HepG2 (cell line): ENCODE data around the gene TIPIN. TPM values are rescaled to one million over a fixed set of nuclear protein-coding genes. Genes with fewer than 3 reads are reported as not detected.

Experiments
- ATAC-seq: fragments of 200-7000 bp; cut with Tn5 transposase; 3 replicates; pipeline ENCODE4 v1.9.1; 2020; ENCODE audit warnings: mild to moderate bottlenecking, moderate library complexity
- BruUV-seq: library from RNA; stranded (reverse); fragments of 400-500 nt; replicated peaks from 2 replicates; lab custom pipeline; 2021; lab: Mats Ljungman, UMichigan
- CTCF ChIA-PET: fragments of 300-600 bp; formaldehyde crosslinking; extraction: SDS; loops from one replicate; lab custom pipeline; 2021; ENCODE audit warnings: low total read pairs, inconsistent platforms, low intra/inter-chr PET ratio; lab: Yijun Ruan, JAX
- POLR2A ChIA-PET: fragments of 350-600 bp; sonication (Branson Sonifier 250); formaldehyde crosslinking; loops from one replicate; lab custom pipeline; 2020; ENCODE audit warnings: antibody characterized with exemption, inconsistent platforms; lab: Yijun Ruan, JAX
- DNase-seq: peaks from one replicate; pipeline ENCODE4 v3.0.0-alpha.2; 2015; ENCODE audit warnings: low spot score
- FAIRE-seq: peaks from 3 replicates; lab custom pipeline; 2011; peaks lifted over from hg19 to GRCh38; lab: Jason Lieb, UNC
- H2AFZ ChIP-seq: one replicate; pipeline ENCODE4 v1.6.1; 2011; ENCODE audit warnings: low read length, inconsistent platforms
- H3K27ac ChIP-seq: fragments of 300-600 bp; 3 replicates; pipeline ENCODE4 v1.8.0; 2011; ENCODE audit warnings: mixed run types, mild to moderate bottlenecking, mixed read lengths, low read length, inconsistent platforms; ENCODE audit not compliant: insufficient read depth; ENCODE audit errors: extremely low read length
- H3K27me3 ChIP-seq, 2 experiments: fragments of 200-600 bp in 1 of 2; 2 replicates in 1 of 2; 3 replicates in 1 of 2; pipeline versions ENCODE4 v1.6.0 to v1.8.0; 2011; ENCODE audit warnings: low read length in 2 of 2, mild to moderate bottlenecking in 2 of 2, moderate library complexity in 2 of 2, inconsistent platforms in 1 of 2; ENCODE audit not compliant: insufficient read depth in 2 of 2, control insufficient read depth in 1 of 2
- H3K36me3 ChIP-seq, 2 experiments: fragments of 200-600 bp in 1 of 2; replicated peaks in 1 of 2; 2 replicates in 1 of 2; 3 replicates in 1 of 2; pipeline versions ENCODE4 v1.5.1 to v1.8.0; 2011; ENCODE audit warnings: low read length in 2 of 2, inconsistent platforms in 1 of 2; ENCODE audit not compliant: insufficient read depth in 2 of 2, control insufficient read depth in 1 of 2
- H3K4me1 ChIP-seq: 2 replicates; pipeline ENCODE4 v1.5.1; 2012; ENCODE audit warnings: low read length, inconsistent platforms; ENCODE audit not compliant: insufficient read depth
- H3K4me2 ChIP-seq: 2 replicates; pipeline ENCODE4 v1.6.0; 2011; ENCODE audit warnings: low read depth, low read length, inconsistent platforms
- H3K4me3 ChIP-seq, 3 experiments: fragments of 200-600 bp in 1 of 3; sonication (generic), shearing (Covaris generic) in 1 of 3; replicated peaks in 1 of 3; 2 replicates each; pipeline ENCODE4 v1.5.1; 2011 to 2016; ENCODE audit warnings: low read length in 3 of 3, inconsistent platforms in 2 of 3, low read depth in 2 of 3, mild to moderate bottlenecking in 2 of 3, control low read depth in 1 of 3, mixed read lengths in 1 of 3; ENCODE audit not compliant: insufficient read depth in 1 of 3
- H3K79me2 ChIP-seq: one replicate; pipeline ENCODE4 v1.6.1; 2011; ENCODE audit warnings: low read length, inconsistent platforms; ENCODE audit not compliant: insufficient read depth
- H3K9ac ChIP-seq: 2 replicates; pipeline ENCODE4 v1.6.0; 2011; ENCODE audit warnings: mild to moderate bottlenecking, low read depth, low read length, inconsistent platforms; ENCODE audit not compliant: insufficient read depth
- H3K9me3 ChIP-seq: 2 replicates; pipeline ENCODE4 v1.5.1; 2012; ENCODE audit warnings: mild to moderate bottlenecking, low read length
- H4K20me1 ChIP-seq: 2 replicates; pipeline ENCODE4 v1.6.0; 2011; ENCODE audit warnings: inconsistent platforms, mild to moderate bottlenecking, low read length, moderate library complexity; ENCODE audit not compliant: insufficient read depth
- ARID4A ChIP-seq: sonication (generic); formaldehyde crosslinking; IDR thresholded peaks from 2 replicates; pipeline ENCODE4 v1.5.0; 2020; ENCODE audit warnings: mild to moderate bottlenecking, missing genetic modification reagents, borderline replicate concordance
- ATM ChIP-seq: fragments of 450-650 bp; IDR thresholded peaks from 2 replicates; pipeline ENCODE4 v1.7.1; 2017; ENCODE audit warnings: mild to moderate bottlenecking, borderline replicate concordance
- GATAD2A ChIP-seq: IDR thresholded peaks from 2 replicates; pipeline ENCODE4 v1.6.1; 2016
- MEIS2 ChIP-seq: sonication (generic); formaldehyde crosslinking; IDR thresholded peaks from 2 replicates; pipeline ENCODE4 v1.9.0; 2021; ENCODE audit warnings: mild to moderate bottlenecking, missing genetic modification reagents
- POLR2G ChIP-seq: fragments of 200-400 bp; formaldehyde crosslinking; IDR thresholded peaks from 2 replicates; pipeline ENCODE4 v1.6.1; 2018; ENCODE audit warnings: mild to moderate bottlenecking, low read depth, low read length, moderate library complexity
- SP4 ChIP-seq: sonication (generic); formaldehyde crosslinking; IDR thresholded peaks from 2 replicates; pipeline ENCODE4 v1.8.1; 2023; ENCODE audit warnings: mild to moderate bottlenecking, missing genetic modification reagents
- TCF7 ChIP-seq: sonication (generic); IDR thresholded peaks from 2 replicates; pipeline ENCODE4 v1.6.1; 2016; ENCODE audit warnings: antibody characterized with exemption, low read depth
- TOPORS ChIP-seq: sonication (generic); formaldehyde crosslinking; IDR thresholded peaks from 2 replicates; pipeline ENCODE4 v1.8.0; 2023; ENCODE audit warnings: mild to moderate bottlenecking, missing genetic modification reagents
- ZFX ChIP-seq: sonication (generic); formaldehyde crosslinking; IDR thresholded peaks from 2 replicates; pipeline ENCODE4 v1.4.0; 2020; ENCODE audit warnings: mild to moderate bottlenecking, low read depth, missing genetic modification reagents, moderate library complexity
- ZMYM3 ChIP-seq: sonication (generic); formaldehyde crosslinking; IDR thresholded peaks from 2 replicates; pipeline ENCODE4 v1.5.1; 2020; ENCODE audit warnings: mild to moderate bottlenecking, missing genetic modification reagents
- ZNF264 ChIP-seq: sonication (generic); formaldehyde crosslinking; IDR thresholded peaks from 2 replicates; pipeline ENCODE4 v1.4.0; 2020; ENCODE audit warnings: missing genetic modification reagents
- ZNF670 ChIP-seq: sonication (generic); formaldehyde crosslinking; IDR thresholded peaks from 2 replicates; pipeline ENCODE4 v1.8.0; 2022; ENCODE audit warnings: mild to moderate bottlenecking, missing genetic modification reagents, borderline replicate concordance
- WGBS: methylation state at CpG from one replicate; pipeline ENCODE4 v1.1.6; 2017; ENCODE audit warnings: low lambda C conversion rate; 5-methylcytosine and 5-hydroxymethylcytosine counted together
- in situ Hi-C: cut with HindIII; loops from 2 replicates; pipeline ENCODE4 v1.10.0; 2017; ENCODE audit warnings: low pct_unique_long_range_greater_than_20kb; ENCODE audit not compliant: extremely low pct_ligation_motif_present
- intact Hi-C: fragments of 100-400 bp; cut with micrococcal nuclease; formaldehyde crosslinking; loops from one replicate; pipeline ENCODE4 v1.10.0; 2022; ENCODE audit not compliant: unreplicated experiment
- polyA plus RNA-seq, 8 experiments: library from polyadenylated mRNA; depleted of rRNA in 3 of 8; stranded (reverse) in 7 of 8; unstranded in 1 of 8; fragments of >200 nt; fragmentation: Illumina TruSeq in 4 of 8; extraction: Trizol in 4 of 8; gene quantifications; 2 replicates each; pipeline versions ENCODE4 v1.2.1 to v1.2.3, GENCODE V29; 2011 to 2016; ENCODE audit warnings: low read depth in 4 of 8, missing spikeins in 1 of 8, mixed read lengths in 1 of 8; ENCODE audit not compliant: insufficient read depth in 1 of 8
- total RNA-seq, 5 experiments: library from RNA; depleted of rRNA; stranded (reverse); fragments of >200 nt; fragmentation: Illumina TruSeq; extraction: Trizol; gene quantifications; 2 replicates each; pipeline ENCODE4 v1.2.3, GENCODE V29; 2016; ENCODE audit warnings: low read depth in 1 of 5
- TF ChIP-seq, protein P1 (sequence below): sonication (generic); formaldehyde crosslinking; IDR thresholded peaks from 2 replicates; pipeline ENCODE4 v1.4.0; 2020; ENCODE audit warnings: missing genetic modification reagents
- TF ChIP-seq, protein P2 (sequence below): sonication (generic); formaldehyde crosslinking; IDR thresholded peaks from 2 replicates; pipeline ENCODE4 v1.8.0; 2022; ENCODE audit warnings: mild to moderate bottlenecking, missing genetic modification reagents, moderate library complexity

TIPIN gene
- total and polyA plus RNA-seq, 2 of the 13 experiments (the other 11 are each of a cell fraction or from before 2014, with no cell fraction given), result 2.7 to 28.6 TPM

- TF ChIP-seq ARID4A (CRISPR knock-in tag), result peak; percentile 31; the same call in 1 of the 2 replicates
- TF ChIP-seq ZNF670, result 0 out of 2 replicates have a peak, but pooled peaks have one; percentile 8
- TF ChIP-seq ZFX (CRISPR knock-in tag), result peak; percentile 92
- TF ChIP-seq POLR2G, result peak; percentile 81; the same call in 1 of the 2 replicates
These were observed 62.9 kb downstream of the TIPIN start, which contains the start of gene DIS3L (continued) for GRCh38 chr15:66293419-66294156.

DNA sequence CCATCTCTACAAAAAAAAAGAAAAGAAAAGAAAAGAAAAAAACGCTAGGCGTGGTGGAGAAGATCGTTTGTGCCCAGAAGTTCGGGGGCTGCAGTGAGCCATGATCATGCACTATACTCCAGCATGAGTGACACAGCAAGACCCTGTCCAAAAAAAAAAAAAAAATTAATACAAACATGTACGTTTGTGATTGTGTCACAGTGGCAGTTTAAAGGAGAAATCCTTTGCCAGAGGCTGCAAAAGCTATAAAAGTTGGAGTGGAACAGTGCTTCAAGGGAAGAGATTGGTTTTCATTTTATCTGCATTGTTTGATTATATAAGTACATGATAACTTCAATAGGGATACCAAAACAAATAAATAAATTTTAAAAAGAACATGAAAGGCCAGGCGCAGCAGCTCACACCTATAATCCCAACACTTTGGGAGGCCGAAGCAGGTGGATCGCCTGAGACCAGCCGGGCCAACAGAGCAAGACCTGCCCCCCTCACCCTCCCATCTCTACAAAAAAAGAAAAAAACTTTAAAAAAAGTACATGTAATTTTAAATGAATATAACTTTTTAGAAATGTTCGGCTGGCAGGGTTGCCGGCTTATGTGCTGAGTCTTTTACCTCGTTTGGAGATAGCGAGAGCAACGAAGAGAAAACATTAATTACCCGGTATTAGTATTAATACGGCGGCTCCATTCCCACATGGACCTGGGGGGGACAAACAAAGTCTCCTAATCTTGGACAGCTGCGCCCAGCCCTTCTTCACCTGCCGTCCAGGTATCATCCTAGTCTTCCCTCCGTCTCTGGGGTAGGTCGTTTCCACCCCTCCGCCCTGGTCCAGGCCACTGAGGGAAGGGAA is 63.7 kb downstream of the TIPIN start:
- intact Hi-C loops (loop anchor here (10.0 kb wide), 1 partner anchor 92 kb away; the partner anchor contains the start of gene MAP2K1), in situ Hi-C loops (no loop called here)
- H3K27ac ChIP-seq, result peak overlapping the region; percentile 91
- CTCF ChIA-PET, result no interaction called here
- no peaks in the 10 kb centered on the region for H4K20me1 ChIP-seq
- peak overlapping the region; percentile 93 for H3K9ac ChIP-seq
- ATAC-seq, result no peak
- H3K36me3 ChIP-seq, result peaks cover 1 to 4% of the 10 kb centered on the region in 2 experiments; a peak in 1 of 5 replicates
- peak overlapping the region; percentile 94 for H3K4me2 ChIP-seq
- peaks cover 49% of the 10 kb centered on the region for H3K4me1 ChIP-seq
- no peak for DNase-seq
- POLR2A ChIA-PET, result no interaction called here
- TSS peak; percentile 76 for BruUV-seq
- peak overlapping the region; percentile 69 for H2AFZ ChIP-seq
- peaks cover 36% of the 10 kb centered on the region for H3K79me2 ChIP-seq
- H3K9me3 ChIP-seq, result no peaks in the 10 kb centered on the region
- no peaks in the 10 kb centered on the region; a peak in 1 of 5 replicates for H3K27me3 ChIP-seq
- WGBS, result 13% methylated on average over 17 of the region's 22 CpGs
- no peak for FAIRE-seq
- H3K4me3 ChIP-seq, result peak overlapping the region; percentile 69 to 86 (median 82)
- no peak for TF ChIP-seq MEIS2 (CRISPR knock-in tag)
- no peak for TF ChIP-seq TCF7
- no peak for TF ChIP-seq TOPORS (CRISPR knock-in tag)
- TF ChIP-seq, protein P1, sequence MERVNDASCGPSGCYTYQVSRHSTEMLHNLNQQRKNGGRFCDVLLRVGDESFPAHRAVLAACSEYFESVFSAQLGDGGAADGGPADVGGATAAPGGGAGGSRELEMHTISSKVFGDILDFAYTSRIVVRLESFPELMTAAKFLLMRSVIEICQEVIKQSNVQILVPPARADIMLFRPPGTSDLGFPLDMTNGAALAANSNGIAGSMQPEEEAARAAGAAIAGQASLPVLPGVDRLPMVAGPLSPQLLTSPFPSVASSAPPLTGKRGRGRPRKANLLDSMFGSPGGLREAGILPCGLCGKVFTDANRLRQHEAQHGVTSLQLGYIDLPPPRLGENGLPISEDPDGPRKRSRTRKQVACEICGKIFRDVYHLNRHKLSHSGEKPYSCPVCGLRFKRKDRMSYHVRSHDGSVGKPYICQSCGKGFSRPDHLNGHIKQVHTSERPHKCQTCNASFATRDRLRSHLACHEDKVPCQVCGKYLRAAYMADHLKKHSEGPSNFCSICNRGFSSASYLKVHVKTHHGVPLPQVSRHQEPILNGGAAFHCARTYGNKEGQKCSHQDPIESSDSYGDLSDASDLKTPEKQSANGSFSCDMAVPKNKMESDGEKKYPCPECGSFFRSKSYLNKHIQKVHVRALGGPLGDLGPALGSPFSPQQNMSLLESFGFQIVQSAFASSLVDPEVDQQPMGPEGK, result peak; percentile 67
- no peak for TF ChIP-seq SP4 (CRISPR knock-in tag)
- no peak for TF ChIP-seq ZMYM3 (CRISPR knock-in tag)
- TF ChIP-seq ATM, result no peak
- TF ChIP-seq, protein P2, sequence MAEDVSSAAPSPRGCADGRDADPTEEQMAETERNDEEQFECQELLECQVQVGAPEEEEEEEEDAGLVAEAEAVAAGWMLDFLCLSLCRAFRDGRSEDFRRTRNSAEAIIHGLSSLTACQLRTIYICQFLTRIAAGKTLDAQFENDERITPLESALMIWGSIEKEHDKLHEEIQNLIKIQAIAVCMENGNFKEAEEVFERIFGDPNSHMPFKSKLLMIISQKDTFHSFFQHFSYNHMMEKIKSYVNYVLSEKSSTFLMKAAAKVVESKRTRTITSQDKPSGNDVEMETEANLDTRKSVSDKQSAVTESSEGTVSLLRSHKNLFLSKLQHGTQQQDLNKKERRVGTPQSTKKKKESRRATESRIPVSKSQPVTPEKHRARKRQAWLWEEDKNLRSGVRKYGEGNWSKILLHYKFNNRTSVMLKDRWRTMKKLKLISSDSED (CRISPR knock-in tag), result no peak
- 0 out of 2 replicates have a peak, but pooled peaks have one; percentile 27 for TF ChIP-seq ZNF264 (CRISPR knock-in tag)
- no peak for TF ChIP-seq GATAD2A (CRISPR knock-in tag)
